SU-DHL-6 (cell line): Measurements from ENCODE around the gene VSIG8.
"Not testable (repeated sequence)": the region's sequence is repeated elsewhere in the genome, so short reads cannot be mapped to it uniquely, and the experiment has no call there.

ENCODE experiments used
- H2AFZ ChIP-seq: fragments of 200-600 bp; sonication (generic); 2 replicates; pipeline ENCODE4 v1.6.1; 2014; ENCODE audit warnings: low read depth, mild to moderate bottlenecking, moderate library complexity, mixed read lengths, antibody characterized with exemption, low read length; ENCODE audit not compliant: severe bottlenecking
- H3F3A ChIP-seq: fragments of 200-600 bp; shearing (Covaris generic); 2 replicates; pipeline ENCODE4 v1.6.0; 2016; ENCODE audit warnings: antibody characterized with exemption, mild to moderate bottlenecking; ENCODE audit not compliant: insufficient read depth
- H3K27ac ChIP-seq: fragments of 200-600 bp; sonication (generic); 2 replicates; pipeline ENCODE4 v1.5.1; 2016; ENCODE audit warnings: low read depth, mild to moderate bottlenecking, low read length, moderate library complexity, mixed read lengths
- H3K27me3 ChIP-seq: fragments of 200-600 bp; sonication (generic), shearing (Covaris generic); 2 replicates; pipeline ENCODE4 v1.6.0; 2014; ENCODE audit warnings: mild to moderate bottlenecking, low read length
- H3K36me3 ChIP-seq: fragments of 200-600 bp; sonication (generic); 2 replicates; pipeline ENCODE4 v1.6.1; 2014; ENCODE audit warnings: mild to moderate bottlenecking, low read length, mixed read lengths
- H3K4me2 ChIP-seq: fragments of 300-600, 200-600 bp; shearing (Covaris generic), sonication (generic); 2 replicates; pipeline ENCODE4 v1.6.0; 2014; ENCODE audit warnings: low read length, low read depth, mild to moderate bottlenecking; ENCODE audit not compliant: poor library complexity, severe bottlenecking
- H3K4me3 ChIP-seq: fragments of 200-600 bp; sonication (generic); 2 replicates; pipeline ENCODE4 v1.5.1; 2014; ENCODE audit warnings: antibody characterized with exemption, low read length, mild to moderate bottlenecking, mixed read lengths; ENCODE audit not compliant: insufficient read depth, poor library complexity, severe bottlenecking
- H3K79me2 ChIP-seq: fragments of 200-600 bp; sonication (generic); 2 replicates; pipeline ENCODE4 v1.6.1; 2014; ENCODE audit warnings: mild to moderate bottlenecking, low read length, moderate library complexity; ENCODE audit not compliant: insufficient read depth
- H3K9ac ChIP-seq: fragments of 200-600 bp; sonication (generic); 2 replicates; pipeline ENCODE4 v1.7.0; 2014; ENCODE audit warnings: mild to moderate bottlenecking, low read length
- H3K9me2 ChIP-seq: fragments of 200-600 bp; sonication (generic); replicated peaks from 2 replicates; pipeline ENCODE4 v1.6.1; 2014; ENCODE audit warnings: low read length; ENCODE audit not compliant: insufficient read depth
- H3K9me3 ChIP-seq: fragments of 200-600 bp; sonication (generic); 2 replicates; pipeline ENCODE4 v1.6.1; 2014; ENCODE audit warnings: low read length, mixed read lengths; ENCODE audit not compliant: insufficient read depth
- H4K20me1 ChIP-seq: fragments of 200-600 bp; sonication (generic); 2 replicates; pipeline ENCODE4 v1.6.1; 2014; ENCODE audit warnings: low read depth, mild to moderate bottlenecking, antibody characterized with exemption, low read length, moderate library complexity, mixed read lengths
- EZH2phosphoT487 ChIP-seq: fragments of 200-600 bp; sonication (generic), shearing (Covaris generic); conservative IDR thresholded peaks from 2 replicates; pipeline ENCODE4 v1.6.1; 2018; ENCODE audit warnings: mild to moderate bottlenecking, antibody characterized with exemption, low read length, moderate library complexity, mixed read lengths
- TF ChIP-seq, protein P1 (sequence below): fragments of 200-600 bp; sonication (generic); IDR thresholded peaks from one replicate; pipeline ENCODE4 v1.5.1; 2017; ENCODE audit warnings: antibody characterized with exemption, mild to moderate bottlenecking, low read length, moderate library complexity; ENCODE audit not compliant: insufficient read depth, poor library complexity, severe bottlenecking

VSIG8 gene

DNA sequence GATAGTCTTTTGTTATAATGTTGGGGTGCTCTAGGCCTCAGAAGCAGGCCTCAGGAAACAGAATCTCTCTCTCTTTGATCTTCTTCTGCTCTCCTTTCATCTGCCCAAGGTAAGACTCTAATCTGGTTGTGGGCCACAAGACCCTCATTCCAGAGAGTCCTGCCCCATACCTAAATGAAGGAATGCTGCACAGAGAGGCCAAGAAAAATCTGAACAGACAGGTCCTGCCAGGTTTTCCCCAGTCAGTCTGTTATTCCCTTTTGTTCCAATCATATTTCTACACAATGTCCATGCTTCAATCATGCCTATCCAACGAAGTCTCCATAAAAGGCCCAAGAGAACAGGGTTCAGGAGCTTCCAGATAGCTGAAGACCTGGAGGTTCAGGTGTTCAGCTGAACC, 44.5 kb upstream of the VSIG8 start:
- no peak overlapping the region for H3K9ac ChIP-seq
- no peak overlapping the region for H3K4me3 ChIP-seq
- no peaks in the 10 kb centered on the region for H3K27me3 ChIP-seq
- H3K27ac ChIP-seq, result no peak overlapping the region
- no peak overlapping the region for H2AFZ ChIP-seq
- H4K20me1 ChIP-seq, result no peaks in the 10 kb centered on the region
- no peak for TF ChIP-seq EZH2phosphoT487
- TF ChIP-seq, protein P1, sequence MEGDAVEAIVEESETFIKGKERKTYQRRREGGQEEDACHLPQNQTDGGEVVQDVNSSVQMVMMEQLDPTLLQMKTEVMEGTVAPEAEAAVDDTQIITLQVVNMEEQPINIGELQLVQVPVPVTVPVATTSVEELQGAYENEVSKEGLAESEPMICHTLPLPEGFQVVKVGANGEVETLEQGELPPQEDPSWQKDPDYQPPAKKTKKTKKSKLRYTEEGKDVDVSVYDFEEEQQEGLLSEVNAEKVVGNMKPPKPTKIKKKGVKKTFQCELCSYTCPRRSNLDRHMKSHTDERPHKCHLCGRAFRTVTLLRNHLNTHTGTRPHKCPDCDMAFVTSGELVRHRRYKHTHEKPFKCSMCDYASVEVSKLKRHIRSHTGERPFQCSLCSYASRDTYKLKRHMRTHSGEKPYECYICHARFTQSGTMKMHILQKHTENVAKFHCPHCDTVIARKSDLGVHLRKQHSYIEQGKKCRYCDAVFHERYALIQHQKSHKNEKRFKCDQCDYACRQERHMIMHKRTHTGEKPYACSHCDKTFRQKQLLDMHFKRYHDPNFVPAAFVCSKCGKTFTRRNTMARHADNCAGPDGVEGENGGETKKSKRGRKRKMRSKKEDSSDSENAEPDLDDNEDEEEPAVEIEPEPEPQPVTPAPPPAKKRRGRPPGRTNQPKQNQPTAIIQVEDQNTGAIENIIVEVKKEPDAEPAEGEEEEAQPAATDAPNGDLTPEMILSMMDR, result no peak
- no peaks in the 10 kb centered on the region for H3K79me2 ChIP-seq
- H3K36me3 ChIP-seq, result no peaks in the 10 kb centered on the region
- no peaks in the 10 kb centered on the region for H3F3A ChIP-seq
- H3K9me3 ChIP-seq, result no peaks in the 10 kb centered on the region
- H3K4me2 ChIP-seq, result no peak overlapping the region
- no peaks in the 10 kb centered on the region for H3K9me2 ChIP-seq

DNA sequence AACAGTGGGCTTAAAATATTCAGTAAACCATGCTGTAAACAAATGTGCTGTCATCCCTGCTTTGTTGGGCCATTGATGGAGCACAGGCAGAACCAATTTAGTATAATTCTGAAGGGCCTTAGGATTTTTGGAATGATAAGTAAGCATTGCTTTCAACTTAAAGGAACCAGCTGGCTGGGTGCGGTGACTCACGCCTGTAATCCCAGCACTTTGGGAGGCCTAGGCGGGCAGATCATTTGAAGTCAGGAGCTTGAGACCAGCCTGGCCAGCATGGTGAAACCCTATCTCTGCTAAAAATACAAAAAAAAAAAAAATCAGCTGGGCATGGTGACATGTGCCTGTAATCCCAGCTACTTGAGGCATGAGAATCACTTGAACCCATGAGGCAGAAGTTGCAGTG, 41.6 kb upstream of the VSIG8 start:
- not testable (repeated sequence) for H3K9ac ChIP-seq, H3F3A ChIP-seq, H3K4me3 ChIP-seq, H4K20me1 ChIP-seq, H3K36me3 ChIP-seq, H2AFZ ChIP-seq, H3K27ac ChIP-seq, H3K79me2 ChIP-seq, H3K9me3 ChIP-seq, H3K9me2 ChIP-seq, H3K4me2 ChIP-seq, H3K27me3 ChIP-seq

DNA sequence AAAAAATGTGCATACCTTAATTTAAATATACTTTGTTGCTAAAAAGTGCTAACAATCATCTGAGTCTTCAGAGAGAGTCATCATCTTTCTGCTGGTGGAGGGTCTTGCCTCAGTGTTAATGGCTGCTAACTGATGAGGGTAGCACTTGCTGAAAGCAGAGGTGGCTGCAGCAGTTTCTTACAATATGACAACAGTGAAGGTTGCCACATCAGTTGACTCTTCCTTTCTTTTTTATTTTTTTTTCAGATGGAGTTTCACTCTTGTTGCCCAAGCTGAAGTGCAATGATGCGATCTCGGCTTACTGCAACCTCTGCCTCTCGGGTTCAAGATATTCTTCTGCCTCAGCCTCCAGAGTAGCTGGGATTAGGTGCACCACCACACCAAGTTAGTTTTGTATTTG, 40.1 kb upstream of the VSIG8 start:
- TF ChIP-seq EZH2phosphoT487, result no peak
- TF ChIP-seq, protein P1, result no peak
- Histone ChIP-seq H3K9me3 (no peaks in the 10 kb centered on the region), H3K9me2 (no peaks in the 10 kb centered on the region), H3K9ac (no peak overlapping the region), H3F3A (no peaks in the 10 kb centered on the region), H3K27me3 (no peaks in the 10 kb centered on the region), H3K79me2 (no peaks in the 10 kb centered on the region), H3K27ac (no peak overlapping the region), H3K4me2 (no peak overlapping the region), H4K20me1 (no peaks in the 10 kb centered on the region), H3K4me3 (no peak overlapping the region), H3K36me3 (no peaks in the 10 kb centered on the region), H2AFZ (no peak overlapping the region)

DNA sequence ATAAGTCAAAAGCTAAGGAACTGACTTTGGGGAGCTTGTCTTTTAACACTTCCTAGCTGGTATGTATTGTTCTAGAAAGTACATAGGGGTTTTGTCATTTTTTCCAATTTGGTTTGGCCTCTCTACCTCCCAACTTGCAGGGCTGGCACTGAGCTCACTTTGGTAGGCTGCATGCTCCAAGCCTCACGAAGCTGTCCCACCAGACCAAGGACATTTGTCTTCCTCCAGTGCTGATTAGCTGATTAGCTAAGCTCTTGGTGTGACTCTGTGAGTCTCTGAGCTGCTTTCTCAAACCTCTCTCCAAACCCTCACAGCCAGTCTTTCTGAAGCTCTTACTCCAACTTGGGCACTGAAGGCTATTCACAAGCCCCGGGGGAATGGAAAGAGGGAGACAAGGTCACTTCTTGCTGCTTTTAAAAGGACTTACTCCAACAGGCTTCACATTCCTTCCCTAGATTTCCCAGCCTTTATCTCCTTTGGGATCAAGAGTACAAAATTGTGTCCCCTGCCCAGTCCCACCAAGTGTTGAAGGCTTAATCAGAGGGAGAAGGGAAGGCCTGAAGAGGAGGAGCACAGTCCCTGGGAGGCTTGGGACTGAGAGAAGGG, 38.4 kb upstream of the VSIG8 start:
- no peaks in the 10 kb centered on the region for H3K9me3 ChIP-seq
- no peaks in the 10 kb centered on the region for H3K27me3 ChIP-seq
- H2AFZ ChIP-seq, result no peak overlapping the region
- H3K79me2 ChIP-seq, result no peaks in the 10 kb centered on the region
- no peaks in the 10 kb centered on the region for H4K20me1 ChIP-seq
- no peak overlapping the region for H3K27ac ChIP-seq
- no peaks in the 10 kb centered on the region for H3K36me3 ChIP-seq
- no peak for TF ChIP-seq EZH2phosphoT487
- no peak overlapping the region for H3K4me3 ChIP-seq
- no peak overlapping the region for H3K9ac ChIP-seq
- no peak overlapping the region for H3K4me2 ChIP-seq
- H3K9me2 ChIP-seq, result no peaks in the 10 kb centered on the region
- no peaks in the 10 kb centered on the region for H3F3A ChIP-seq
